ENCODE results near the gene ATP5PD.
A peak's percentile ranks its signal among the peaks of the same experiment; 100 is the strongest.

ATP5PD gene

DNA sequence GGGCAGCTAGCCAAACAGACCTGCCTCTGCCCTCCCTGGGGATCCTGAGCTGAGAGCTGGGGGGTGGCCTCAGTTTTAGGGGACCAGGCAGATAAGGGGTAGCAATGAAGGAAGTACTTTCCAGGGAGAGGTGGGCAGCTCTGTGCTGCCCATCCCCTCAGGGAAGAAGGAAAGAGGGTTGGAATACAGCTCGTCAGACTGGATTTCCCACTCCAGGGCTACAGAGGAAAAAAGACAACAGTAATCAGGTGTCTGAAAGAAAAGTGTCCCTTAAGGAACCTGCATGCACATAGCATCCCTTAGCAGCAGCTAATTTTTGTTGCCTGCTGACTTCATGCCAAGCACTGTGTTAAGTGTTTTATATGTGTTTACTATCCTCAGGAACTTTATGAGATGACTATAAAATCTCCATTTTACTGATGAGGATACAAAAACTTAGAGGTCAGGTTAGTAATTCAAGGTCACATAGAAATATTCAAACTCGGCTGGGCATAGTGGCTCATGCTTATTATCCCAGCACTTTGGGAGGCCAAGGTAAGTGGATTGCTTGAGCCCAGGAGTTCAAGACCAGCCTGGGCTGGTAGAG is 37.5 kb downstream of the ATP5PD start (continued):
- TF ChIP-seq, protein P1, sequence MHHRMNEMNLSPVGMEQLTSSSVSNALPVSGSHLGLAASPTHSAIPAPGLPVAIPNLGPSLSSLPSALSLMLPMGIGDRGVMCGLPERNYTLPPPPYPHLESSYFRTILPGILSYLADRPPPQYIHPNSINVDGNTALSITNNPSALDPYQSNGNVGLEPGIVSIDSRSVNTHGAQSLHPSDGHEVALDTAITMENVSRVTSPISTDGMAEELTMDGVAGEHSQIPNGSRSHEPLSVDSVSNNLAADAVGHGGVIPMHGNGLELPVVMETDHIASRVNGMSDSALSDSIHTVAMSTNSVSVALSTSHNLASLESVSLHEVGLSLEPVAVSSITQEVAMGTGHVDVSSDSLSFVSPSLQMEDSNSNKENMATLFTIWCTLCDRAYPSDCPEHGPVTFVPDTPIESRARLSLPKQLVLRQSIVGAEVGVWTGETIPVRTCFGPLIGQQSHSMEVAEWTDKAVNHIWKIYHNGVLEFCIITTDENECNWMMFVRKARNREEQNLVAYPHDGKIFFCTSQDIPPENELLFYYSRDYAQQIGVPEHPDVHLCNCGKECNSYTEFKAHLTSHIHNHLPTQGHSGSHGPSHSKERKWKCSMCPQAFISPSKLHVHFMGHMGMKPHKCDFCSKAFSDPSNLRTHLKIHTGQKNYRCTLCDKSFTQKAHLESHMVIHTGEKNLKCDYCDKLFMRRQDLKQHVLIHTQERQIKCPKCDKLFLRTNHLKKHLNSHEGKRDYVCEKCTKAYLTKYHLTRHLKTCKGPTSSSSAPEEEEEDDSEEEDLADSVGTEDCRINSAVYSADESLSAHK (tag by site-specific recombination; IDR thresholded peaks at IDR 0.05) = peak; percentile 59; the same call in 1 of the 2 replicates
- no peak for TF ChIP-seq ZNF549 (tag by site-specific recombination; IDR thresholded peaks at IDR 0.05)
- TF ChIP-seq SCRT1 (tag by site-specific recombination; IDR thresholded peaks at IDR 0.05; ENCODE audit: borderline replicate concordance) = peak; percentile 62; the same call in 1 of the 2 replicates
- TF ChIP-seq ZNF175 (tag by site-specific recombination; IDR thresholded peaks at IDR 0.05) = no peak
- peak; percentile 69; the same call in 1 of the 2 replicates for TF ChIP-seq ZNF561 (tag by site-specific recombination; IDR thresholded peaks at IDR 0.05; ENCODE audit: borderline replicate concordance)
- TF ChIP-seq, protein P2, sequence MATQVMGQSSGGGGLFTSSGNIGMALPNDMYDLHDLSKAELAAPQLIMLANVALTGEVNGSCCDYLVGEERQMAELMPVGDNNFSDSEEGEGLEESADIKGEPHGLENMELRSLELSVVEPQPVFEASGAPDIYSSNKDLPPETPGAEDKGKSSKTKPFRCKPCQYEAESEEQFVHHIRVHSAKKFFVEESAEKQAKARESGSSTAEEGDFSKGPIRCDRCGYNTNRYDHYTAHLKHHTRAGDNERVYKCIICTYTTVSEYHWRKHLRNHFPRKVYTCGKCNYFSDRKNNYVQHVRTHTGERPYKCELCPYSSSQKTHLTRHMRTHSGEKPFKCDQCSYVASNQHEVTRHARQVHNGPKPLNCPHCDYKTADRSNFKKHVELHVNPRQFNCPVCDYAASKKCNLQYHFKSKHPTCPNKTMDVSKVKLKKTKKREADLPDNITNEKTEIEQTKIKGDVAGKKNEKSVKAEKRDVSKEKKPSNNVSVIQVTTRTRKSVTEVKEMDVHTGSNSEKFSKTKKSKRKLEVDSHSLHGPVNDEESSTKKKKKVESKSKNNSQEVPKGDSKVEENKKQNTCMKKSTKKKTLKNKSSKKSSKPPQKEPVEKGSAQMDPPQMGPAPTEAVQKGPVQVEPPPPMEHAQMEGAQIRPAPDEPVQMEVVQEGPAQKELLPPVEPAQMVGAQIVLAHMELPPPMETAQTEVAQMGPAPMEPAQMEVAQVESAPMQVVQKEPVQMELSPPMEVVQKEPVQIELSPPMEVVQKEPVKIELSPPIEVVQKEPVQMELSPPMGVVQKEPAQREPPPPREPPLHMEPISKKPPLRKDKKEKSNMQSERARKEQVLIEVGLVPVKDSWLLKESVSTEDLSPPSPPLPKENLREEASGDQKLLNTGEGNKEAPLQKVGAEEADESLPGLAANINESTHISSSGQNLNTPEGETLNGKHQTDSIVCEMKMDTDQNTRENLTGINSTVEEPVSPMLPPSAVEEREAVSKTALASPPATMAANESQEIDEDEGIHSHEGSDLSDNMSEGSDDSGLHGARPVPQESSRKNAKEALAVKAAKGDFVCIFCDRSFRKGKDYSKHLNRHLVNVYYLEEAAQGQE (tag by site-specific recombination; IDR thresholded peaks at IDR 0.05) = no peak
- TF ChIP-seq, protein P3, sequence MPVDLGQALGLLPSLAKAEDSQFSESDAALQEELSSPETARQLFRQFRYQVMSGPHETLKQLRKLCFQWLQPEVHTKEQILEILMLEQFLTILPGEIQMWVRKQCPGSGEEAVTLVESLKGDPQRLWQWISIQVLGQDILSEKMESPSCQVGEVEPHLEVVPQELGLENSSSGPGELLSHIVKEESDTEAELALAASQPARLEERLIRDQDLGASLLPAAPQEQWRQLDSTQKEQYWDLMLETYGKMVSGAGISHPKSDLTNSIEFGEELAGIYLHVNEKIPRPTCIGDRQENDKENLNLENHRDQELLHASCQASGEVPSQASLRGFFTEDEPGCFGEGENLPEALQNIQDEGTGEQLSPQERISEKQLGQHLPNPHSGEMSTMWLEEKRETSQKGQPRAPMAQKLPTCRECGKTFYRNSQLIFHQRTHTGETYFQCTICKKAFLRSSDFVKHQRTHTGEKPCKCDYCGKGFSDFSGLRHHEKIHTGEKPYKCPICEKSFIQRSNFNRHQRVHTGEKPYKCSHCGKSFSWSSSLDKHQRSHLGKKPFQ (tag by site-specific recombination; IDR thresholded peaks at IDR 0.05) = peak; percentile 63; the same call in 1 of the 2 replicates
- TF ChIP-seq, protein P4, sequence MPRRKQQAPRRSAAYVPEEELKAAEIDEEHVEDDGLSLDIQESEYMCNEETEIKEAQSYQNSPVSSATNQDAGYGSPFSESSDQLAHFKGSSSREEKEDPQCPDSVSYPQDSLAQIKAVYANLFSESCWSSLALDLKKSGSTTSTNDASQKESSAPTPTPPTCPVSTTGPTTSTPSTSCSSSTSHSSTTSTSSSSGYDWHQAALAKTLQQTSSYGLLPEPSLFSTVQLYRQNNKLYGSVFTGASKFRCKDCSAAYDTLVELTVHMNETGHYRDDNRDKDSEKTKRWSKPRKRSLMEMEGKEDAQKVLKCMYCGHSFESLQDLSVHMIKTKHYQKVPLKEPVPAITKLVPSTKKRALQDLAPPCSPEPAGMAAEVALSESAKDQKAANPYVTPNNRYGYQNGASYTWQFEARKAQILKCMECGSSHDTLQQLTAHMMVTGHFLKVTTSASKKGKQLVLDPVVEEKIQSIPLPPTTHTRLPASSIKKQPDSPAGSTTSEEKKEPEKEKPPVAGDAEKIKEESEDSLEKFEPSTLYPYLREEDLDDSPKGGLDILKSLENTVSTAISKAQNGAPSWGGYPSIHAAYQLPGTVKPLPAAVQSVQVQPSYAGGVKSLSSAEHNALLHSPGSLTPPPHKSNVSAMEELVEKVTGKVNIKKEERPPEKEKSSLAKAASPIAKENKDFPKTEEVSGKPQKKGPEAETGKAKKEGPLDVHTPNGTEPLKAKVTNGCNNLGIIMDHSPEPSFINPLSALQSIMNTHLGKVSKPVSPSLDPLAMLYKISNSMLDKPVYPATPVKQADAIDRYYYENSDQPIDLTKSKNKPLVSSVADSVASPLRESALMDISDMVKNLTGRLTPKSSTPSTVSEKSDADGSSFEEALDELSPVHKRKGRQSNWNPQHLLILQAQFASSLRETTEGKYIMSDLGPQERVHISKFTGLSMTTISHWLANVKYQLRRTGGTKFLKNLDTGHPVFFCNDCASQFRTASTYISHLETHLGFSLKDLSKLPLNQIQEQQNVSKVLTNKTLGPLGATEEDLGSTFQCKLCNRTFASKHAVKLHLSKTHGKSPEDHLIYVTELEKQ (tag by site-specific recombination; IDR thresholded peaks at IDR 0.05; ENCODE audit: borderline replicate concordance) = 0 out of 2 replicates have a peak, but pooled peaks have one; percentile 65
- TF ChIP-seq KLF9 (tag by site-specific recombination; IDR thresholded peaks at IDR 0.05; ENCODE audit: low read depth) = no peak
- TF ChIP-seq ZNF776 (tag by site-specific recombination; IDR thresholded peaks at IDR 0.05; ENCODE audit: borderline replicate concordance) = no peak
- TF ChIP-seq, protein P5, sequence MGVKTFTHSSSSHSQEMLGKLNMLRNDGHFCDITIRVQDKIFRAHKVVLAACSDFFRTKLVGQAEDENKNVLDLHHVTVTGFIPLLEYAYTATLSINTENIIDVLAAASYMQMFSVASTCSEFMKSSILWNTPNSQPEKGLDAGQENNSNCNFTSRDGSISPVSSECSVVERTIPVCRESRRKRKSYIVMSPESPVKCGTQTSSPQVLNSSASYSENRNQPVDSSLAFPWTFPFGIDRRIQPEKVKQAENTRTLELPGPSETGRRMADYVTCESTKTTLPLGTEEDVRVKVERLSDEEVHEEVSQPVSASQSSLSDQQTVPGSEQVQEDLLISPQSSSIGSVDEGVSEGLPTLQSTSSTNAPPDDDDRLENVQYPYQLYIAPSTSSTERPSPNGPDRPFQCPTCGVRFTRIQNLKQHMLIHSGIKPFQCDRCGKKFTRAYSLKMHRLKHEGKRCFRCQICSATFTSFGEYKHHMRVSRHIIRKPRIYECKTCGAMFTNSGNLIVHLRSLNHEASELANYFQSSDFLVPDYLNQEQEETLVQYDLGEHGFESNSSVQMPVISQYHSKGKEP (tag by site-specific recombination; IDR thresholded peaks at IDR 0.05) = peak; percentile 93
- TF ChIP-seq, protein P6, sequence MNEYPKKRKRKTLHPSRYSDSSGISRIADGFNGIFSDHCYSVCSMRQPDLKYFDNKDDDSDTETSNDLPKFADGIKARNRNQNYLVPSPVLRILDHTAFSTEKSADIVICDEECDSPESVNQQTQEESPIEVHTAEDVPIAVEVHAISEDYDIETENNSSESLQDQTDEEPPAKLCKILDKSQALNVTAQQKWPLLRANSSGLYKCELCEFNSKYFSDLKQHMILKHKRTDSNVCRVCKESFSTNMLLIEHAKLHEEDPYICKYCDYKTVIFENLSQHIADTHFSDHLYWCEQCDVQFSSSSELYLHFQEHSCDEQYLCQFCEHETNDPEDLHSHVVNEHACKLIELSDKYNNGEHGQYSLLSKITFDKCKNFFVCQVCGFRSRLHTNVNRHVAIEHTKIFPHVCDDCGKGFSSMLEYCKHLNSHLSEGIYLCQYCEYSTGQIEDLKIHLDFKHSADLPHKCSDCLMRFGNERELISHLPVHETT (tag by site-specific recombination; IDR thresholded peaks at IDR 0.05) = no peak
- TF ChIP-seq, protein P7, sequence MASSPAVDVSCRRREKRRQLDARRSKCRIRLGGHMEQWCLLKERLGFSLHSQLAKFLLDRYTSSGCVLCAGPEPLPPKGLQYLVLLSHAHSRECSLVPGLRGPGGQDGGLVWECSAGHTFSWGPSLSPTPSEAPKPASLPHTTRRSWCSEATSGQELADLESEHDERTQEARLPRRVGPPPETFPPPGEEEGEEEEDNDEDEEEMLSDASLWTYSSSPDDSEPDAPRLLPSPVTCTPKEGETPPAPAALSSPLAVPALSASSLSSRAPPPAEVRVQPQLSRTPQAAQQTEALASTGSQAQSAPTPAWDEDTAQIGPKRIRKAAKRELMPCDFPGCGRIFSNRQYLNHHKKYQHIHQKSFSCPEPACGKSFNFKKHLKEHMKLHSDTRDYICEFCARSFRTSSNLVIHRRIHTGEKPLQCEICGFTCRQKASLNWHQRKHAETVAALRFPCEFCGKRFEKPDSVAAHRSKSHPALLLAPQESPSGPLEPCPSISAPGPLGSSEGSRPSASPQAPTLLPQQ (tag by site-specific recombination; IDR thresholded peaks at IDR 0.05) = no peak
- TF ChIP-seq ZBTB21 (tag by site-specific recombination; IDR thresholded peaks at IDR 0.05) = no peak
- no peak for TF ChIP-seq HOXC10 (CRISPR knock-in tag; IDR thresholded peaks at IDR 0.05)
- TF ChIP-seq ZNF184 (tag by site-specific recombination; IDR thresholded peaks at IDR 0.05) = 0 out of 2 replicates have a peak, but pooled peaks have one; percentile 46
- peak; percentile 85 for TF ChIP-seq ZBTB48 (tag by site-specific recombination; IDR thresholded peaks at IDR 0.05)
- TF ChIP-seq ZNF514 (tag by site-specific recombination; IDR thresholded peaks at IDR 0.05) = no peak
- TF ChIP-seq ZBTB17 (tag by site-specific recombination; IDR thresholded peaks at IDR 0.05) = 0 out of 2 replicates have a peak, but pooled peaks have one; percentile 11
- no peak for TF ChIP-seq ZNF791 (tag by site-specific recombination; IDR thresholded peaks at IDR 0.05)
- no peak for TF ChIP-seq ZNF610 (tag by site-specific recombination; IDR thresholded peaks at IDR 0.05; ENCODE audit: borderline replicate concordance)
- no peak for TF ChIP-seq REPIN1 (tag by site-specific recombination; IDR thresholded peaks at IDR 0.05; ENCODE audit: low read depth)
